CD4-positive, alpha-beta T cell treated with Interleukin-6 for 4 hours (primary cell): ENCODE results near the gene CDK4.
A peak's percentile ranks its signal among the peaks of the same experiment; 100 is the strongest.
"Not testable (repeated sequence)": the region's sequence is repeated elsewhere in the genome, so short reads cannot be mapped to it uniquely, and the experiment has no call there.

Experiments
- DNase-seq: peaks from one replicate; pipeline ENCODE4 v3.0.0-alpha.2; 2020; ENCODE audit warnings: mixed read lengths

Gene CDK4

GRCh38 chr12:57751788-57752667 lies at the start of gene CDK4:
CDK4 (minus strand) TSS chr12:57752310; CDS start chr12:57751717, 593 bp downstream.
- peak; percentile 99 for DNase-seq

GRCh38 chr12:57800965-57801364 lies 48.9 kb upstream of the CDK4 start:
- DNase-seq = no peak

GRCh38 chr12:57797933-57798332 lies 45.8 kb upstream of the CDK4 start:
- no peak for DNase-seq

GRCh38 chr12:57796996-57797395 lies 44.9 kb upstream of the CDK4 start:
- DNase-seq = no peak

- no peak for DNase-seq
These were observed 43.2 kb upstream of the CDK4 start for GRCh38 chr12:57795354-57795753.

GRCh38 chr12:57793920-57794319 lies 41.8 kb upstream of the CDK4 start:
- no peak for DNase-seq

- no peak for DNase-seq
These were observed 31.8 kb upstream of the CDK4 start for GRCh38 chr12:57783861-57784260.

- no peak for DNase-seq
These were observed 31.3 kb upstream of the CDK4 start for GRCh38 chr12:57783466-57783801.

- peak; percentile 98 for DNase-seq
These were observed 30.7 kb upstream of the CDK4 start, which contains the start of gene TSFM for GRCh38 chr12:57782608-57783465. TSFM (plus strand) TSS chr12:57782787; CDS start chr12:57782802, 15 bp downstream.

GRCh38 chr12:57782243-57782607 lies 30.1 kb upstream of the CDK4 start:
- no peak for DNase-seq

GRCh38 chr12:57781801-57782200 lies 29.7 kb upstream of the CDK4 start:
- DNase-seq = no peak

GRCh38 chr12:57781244-57781643 lies 29.1 kb upstream of the CDK4 start:
- DNase-seq = no peak

- DNase-seq = no peak
These were observed 28.3 kb upstream of the CDK4 start for GRCh38 chr12:57780284-57780897.

- DNase-seq = no peak
These were observed 27.6 kb upstream of the CDK4 start for GRCh38 chr12:57779736-57780135.

- DNase-seq = no peak
These were observed 25.8 kb upstream of the CDK4 start for GRCh38 chr12:57777911-57778310.

GRCh38 chr12:57777367-57777766 lies 25.3 kb upstream of the CDK4 start:
- no peak for DNase-seq

- no peak for DNase-seq
These were observed 24.1 kb upstream of the CDK4 start for GRCh38 chr12:57776247-57776587.

- no peak for DNase-seq
These were observed 23.6 kb upstream of the CDK4 start for GRCh38 chr12:57775563-57776246.

GRCh38 chr12:57775044-57775443 lies 22.9 kb upstream of the CDK4 start:
- DNase-seq = no peak

- DNase-seq = not testable (repeated sequence)
These were observed 22.5 kb upstream of the CDK4 start for GRCh38 chr12:57774634-57775033.

- DNase-seq = peak; percentile 56
These were observed 20.6 kb upstream of the CDK4 start, which contains the start of gene EEF1AKMT3 for GRCh38 chr12:57772429-57773322. EEF1AKMT3 (plus strand) TSS chr12:57772614; CDS start chr12:57772725, 111 bp downstream.
